ENCODE data around the gene KCNA1.

GRCh38 chr12:4962539-4963486 is 53.1 kb downstream of the KCNA1 start:
- no peak for TF ChIP-seq CTCF (IDR thresholded peaks at IDR 0.05)
- TF ChIP-seq POLR2A (IDR thresholded peaks at IDR 0.05): no peak

All from thyroid gland (tissue), 4 donors.